Esophagus (tissue), 2 donors: Measurements from ENCODE around the gene KLHL17. TPM values are rescaled to one million over a fixed set of nuclear protein-coding genes. Genes with fewer than 3 reads are reported as not detected.

Experiments
- H3K27ac ChIP-seq, 2 donors: one replicate each; pipeline ENCODE4 v1.5.1; 2013; ENCODE audit warnings: low read depth in 2 of 2, mild to moderate bottlenecking in 2 of 2, inconsistent platforms in 1 of 2, low read length in 1 of 2, moderate library complexity in 1 of 2
- H3K27me3 ChIP-seq, 2 donors: one replicate each; pipeline ENCODE4 v1.6.1; 2013; ENCODE audit warnings: low read length in 2 of 2, control low read depth in 1 of 2, mild to moderate bottlenecking in 1 of 2; ENCODE audit not compliant: insufficient read depth in 2 of 2, control insufficient read depth in 1 of 2
- H3K36me3 ChIP-seq, 2 donors: one replicate each; pipeline ENCODE4 v1.6.1; 2013; ENCODE audit warnings: low read length in 1 of 2; ENCODE audit not compliant: control insufficient read depth in 2 of 2, insufficient read depth in 2 of 2
- H3K4me1 ChIP-seq, 2 donors: one replicate each; pipeline ENCODE4 v1.6.1; 2013; ENCODE audit warnings: low read length in 1 of 2; ENCODE audit not compliant: control insufficient read depth in 2 of 2, insufficient read depth in 2 of 2
- H3K4me3 ChIP-seq, 2 donors: one replicate each; pipeline ENCODE4 v1.5.1; 2013; ENCODE audit warnings: low read length in 2 of 2, mild to moderate bottlenecking in 2 of 2, low read depth in 1 of 2, moderate library complexity in 1 of 2
- H3K9me3 ChIP-seq, 2 donors: one replicate each; pipeline ENCODE4 v1.6.1; 2013; ENCODE audit warnings: mild to moderate bottlenecking in 2 of 2, low read depth in 1 of 2, low read length in 1 of 2, moderate library complexity in 1 of 2; ENCODE audit not compliant: control insufficient read depth in 2 of 2, insufficient read depth in 1 of 2
- WGBS, 2 donors: extraction: QIAGEN DNeasy Blood & Tissue Kit; methylation state at CpG; one replicate each; pipeline ENCODE4 v1.1.7; 2013; 5-methylcytosine and 5-hydroxymethylcytosine counted together
- polyA plus RNA-seq, 2 donors: library from polyadenylated mRNA; stranded (reverse); fragments of 200-250 nt; gene quantifications; one replicate each; pipeline ENCODE4 v1.2.3, GENCODE V29; 2013
- donor health status: healthy with polysubstance abuse.
- donor health status: Bipolar disorder and iron deficiency.

Gene KLHL17
- polyA plus RNA-seq, 2 donors = 11.9 to 21.8 TPM

DNA sequence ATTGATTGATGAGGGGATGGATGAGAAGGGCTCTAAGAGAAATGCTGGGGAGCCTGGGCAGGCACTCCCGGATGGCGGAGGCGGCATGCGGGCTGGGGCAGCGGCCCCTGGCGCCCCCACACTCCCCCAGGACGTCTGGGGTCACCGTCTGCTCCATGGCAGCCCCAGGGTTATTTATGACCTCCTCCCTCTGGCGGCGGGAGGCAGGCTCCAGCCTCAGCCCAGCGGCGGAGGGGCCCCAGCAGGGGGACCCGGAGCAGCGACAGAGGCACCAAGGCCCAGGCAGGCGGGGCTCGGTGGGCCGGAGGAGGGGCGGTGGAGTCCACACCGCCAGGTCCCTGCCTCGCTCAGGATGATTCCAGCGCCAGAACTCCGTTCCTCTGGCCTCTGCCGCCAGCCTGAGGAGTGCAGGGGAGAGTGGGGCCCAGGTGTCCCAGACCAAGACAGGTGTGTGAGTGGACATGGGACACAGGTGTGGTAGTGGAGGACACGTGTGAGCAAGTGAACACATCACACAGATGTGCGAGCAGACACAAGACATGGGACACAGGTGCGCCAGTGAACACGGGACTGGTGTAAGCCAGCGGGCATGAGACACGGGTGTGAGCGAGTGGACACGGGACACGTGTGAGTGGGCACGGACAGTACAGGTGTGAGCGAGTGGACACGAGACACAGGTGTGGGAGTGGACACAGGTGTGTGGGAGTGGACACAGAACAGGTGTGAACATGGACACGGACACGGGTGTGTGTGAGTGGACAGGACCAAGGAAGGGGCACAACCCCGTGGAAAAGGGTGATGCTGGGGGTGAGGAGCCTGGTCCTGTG lies 39.2 kb upstream of the KLHL17 start:
- Histone ChIP-seq H3K36me3 (no peaks in the 10 kb centered on the region), H3K4me3 (peak overlapping the region in 1 of 2 donors; percentile 11), H3K27ac (no peak overlapping the region), H3K4me1 (peaks cover 16 to 31% of the 10 kb centered on the region in 2 donors), H3K9me3 (peaks cover 0 to 3% of the 10 kb centered on the region in 2 donors), H3K27me3 (peaks cover 0 to 39% of the 10 kb centered on the region in 2 donors)
- 18 to 20% methylated on average over 38 of the region's 38 CpGs for WGBS, 2 donors

DNA sequence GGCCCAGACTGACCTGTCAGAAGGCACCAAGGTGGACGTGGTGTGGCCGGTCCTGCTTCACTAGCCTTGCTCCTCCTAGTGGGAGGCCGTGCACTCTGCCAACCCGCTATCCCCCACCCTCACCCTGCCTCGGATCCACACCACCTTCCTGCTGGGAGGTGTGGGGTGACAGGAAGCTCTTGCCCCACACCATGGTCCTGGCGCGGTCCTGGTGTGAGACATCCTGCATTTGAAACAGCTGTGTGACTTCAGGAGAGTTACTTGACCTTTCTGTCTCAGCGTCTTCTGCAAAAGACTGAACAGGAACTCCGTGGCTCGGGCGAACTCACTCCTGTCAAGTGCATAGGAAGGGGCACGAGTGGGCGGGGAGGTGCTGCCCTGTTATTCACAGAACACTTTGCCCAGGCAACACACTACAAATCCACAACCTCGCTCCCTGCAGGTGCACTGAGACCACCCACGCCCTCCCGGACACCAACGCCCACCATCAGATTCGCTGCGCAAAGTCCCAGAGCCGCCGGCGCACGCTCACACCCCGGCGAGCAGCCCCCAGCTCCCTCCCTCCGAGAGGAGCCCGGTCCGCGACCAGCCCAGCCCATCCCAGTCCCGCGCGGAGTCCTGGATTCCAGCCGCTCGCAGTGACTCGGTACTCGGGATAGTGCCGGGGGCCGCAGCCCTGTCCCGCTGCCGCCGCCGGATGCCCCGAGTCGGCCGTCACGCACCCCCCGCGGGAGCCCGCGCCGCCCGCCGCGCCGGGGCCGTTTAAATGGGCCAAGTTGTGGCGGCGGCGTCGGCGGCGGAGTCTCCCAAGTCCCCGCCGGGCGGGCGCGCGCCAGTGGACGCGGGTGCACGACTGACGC lies 37.0 kb upstream of the KLHL17 start, which contains the start of gene SAMD11:
SAMD11 (plus strand) TSS at position 793 of the 860 bp plus-strand sequence. CDS start 509 bp downstream, outside the sequence.
- Histone ChIP-seq H3K27ac (no peak within 1 kb of the TSS), H3K9me3 (peaks cover 0 to 3% of the 10 kb centered on the region in 2 donors), H3K4me1 (peaks cover 16 to 31% of the 10 kb centered on the region in 2 donors), H3K4me3 (peak within 1 kb of the TSS; percentile 42 to 52), H3K36me3 (no peaks in the 10 kb centered on the region), H3K27me3 (peaks cover 0 to 39% of the 10 kb centered on the region in 2 donors)
- 3 to 4% methylated on average over 72 of the region's 72 CpGs for WGBS, 2 donors

DNA sequence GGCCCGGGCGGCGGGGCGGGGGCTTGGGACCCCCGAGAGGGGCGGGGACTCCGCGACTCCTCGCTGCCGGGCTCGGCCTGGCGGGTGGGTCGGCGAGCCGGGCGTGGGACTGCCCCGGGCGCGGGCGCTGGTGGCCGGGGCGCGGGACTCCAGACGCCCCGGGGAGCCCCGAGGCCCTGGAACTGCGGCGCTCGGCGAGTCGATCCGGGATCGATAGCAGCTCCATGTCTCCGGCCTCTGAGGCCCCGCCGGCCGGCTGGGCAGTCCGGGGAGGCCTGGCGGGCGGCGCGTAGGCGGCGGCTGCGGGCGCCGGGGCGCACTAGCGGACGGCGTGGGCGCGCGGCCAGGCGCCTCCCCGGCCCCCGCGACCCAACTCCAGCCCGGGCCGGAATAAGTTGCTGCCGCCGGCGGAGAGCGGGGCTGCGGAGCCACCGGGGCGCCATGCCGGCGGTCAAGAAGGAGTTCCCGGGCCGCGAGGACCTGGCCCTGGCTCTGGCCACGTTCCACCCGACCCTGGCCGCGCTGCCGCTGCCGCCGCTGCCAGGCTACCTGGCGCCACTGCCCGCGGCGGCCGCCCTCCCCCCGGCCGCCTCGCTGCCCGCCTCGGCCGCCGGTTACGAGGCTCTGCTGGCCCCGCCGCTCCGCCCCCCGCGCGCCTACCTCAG lies 36.3 kb upstream of the KLHL17 start:
- WGBS, 2 donors = 1% methylated on average over 41 to 98 of the region's 98 CpGs
- H3K9me3 ChIP-seq = peaks cover 0 to 3% of the 10 kb centered on the region in 2 donors
- H3K27me3 ChIP-seq = peaks cover 0 to 38% of the 10 kb centered on the region in 2 donors
- H3K36me3 ChIP-seq = no peaks in the 10 kb centered on the region
- H3K27ac ChIP-seq = no peak overlapping the region
- H3K4me1 ChIP-seq = peaks cover 16 to 34% of the 10 kb centered on the region in 2 donors
- peak overlapping the region; percentile 42 to 52 for H3K4me3 ChIP-seq

DNA sequence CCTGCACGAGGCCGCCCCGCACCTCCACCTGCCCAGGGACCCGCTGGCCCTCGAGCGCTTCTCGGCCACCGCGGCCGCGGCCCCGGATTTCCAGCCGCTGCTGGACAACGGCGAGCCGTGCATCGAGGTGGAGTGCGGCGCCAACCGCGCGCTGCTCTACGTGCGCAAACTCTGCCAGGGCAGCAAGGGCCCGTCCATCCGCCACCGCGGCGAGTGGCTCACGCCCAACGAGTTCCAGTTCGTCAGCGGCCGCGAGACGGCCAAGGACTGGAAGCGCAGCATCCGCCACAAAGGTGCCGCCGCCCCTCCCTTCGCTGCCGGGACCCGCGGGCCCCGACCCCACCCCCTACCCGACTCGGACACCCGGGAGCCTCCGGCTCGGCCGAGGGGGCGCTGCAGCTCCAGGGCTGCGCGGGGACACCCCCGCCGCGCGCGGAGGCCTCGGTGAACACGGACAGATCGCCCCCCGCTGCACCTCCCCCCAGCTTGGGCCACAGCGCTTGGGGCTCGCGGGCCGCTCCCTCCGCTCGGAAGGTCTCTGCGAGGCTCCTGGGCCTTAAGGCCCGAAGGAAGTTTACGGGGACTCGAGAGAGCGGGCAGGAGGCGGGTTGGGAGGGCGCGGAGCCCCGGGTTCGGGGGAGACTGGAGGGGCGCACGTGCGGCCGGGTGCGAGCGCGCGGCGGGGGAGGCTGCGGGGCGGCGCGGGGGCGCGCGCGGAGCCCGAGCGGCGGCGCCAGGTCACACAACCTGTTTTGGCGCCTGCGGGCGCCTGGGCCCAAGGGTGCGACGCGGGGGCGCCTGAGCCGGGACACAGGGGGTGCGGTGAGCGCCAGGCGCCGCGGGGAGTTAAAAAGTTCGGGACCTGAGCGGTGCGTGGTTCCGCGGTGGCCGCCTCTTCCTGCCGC lies 35.5 kb upstream of the KLHL17 start:
- no peak overlapping the region for H3K27ac ChIP-seq
- peaks cover 0 to 3% of the 10 kb centered on the region in 2 donors for H3K9me3 ChIP-seq
- H3K36me3 ChIP-seq = no peaks in the 10 kb centered on the region
- H3K4me3 ChIP-seq = peak overlapping the region; percentile 42 to 52
- WGBS, 2 donors = 1% methylated on average over 80 to 119 of the region's 120 CpGs
- peaks cover 16 to 33% of the 10 kb centered on the region in 2 donors for H3K4me1 ChIP-seq
- peaks cover 0 to 34% of the 10 kb centered on the region in 2 donors for H3K27me3 ChIP-seq

DNA sequence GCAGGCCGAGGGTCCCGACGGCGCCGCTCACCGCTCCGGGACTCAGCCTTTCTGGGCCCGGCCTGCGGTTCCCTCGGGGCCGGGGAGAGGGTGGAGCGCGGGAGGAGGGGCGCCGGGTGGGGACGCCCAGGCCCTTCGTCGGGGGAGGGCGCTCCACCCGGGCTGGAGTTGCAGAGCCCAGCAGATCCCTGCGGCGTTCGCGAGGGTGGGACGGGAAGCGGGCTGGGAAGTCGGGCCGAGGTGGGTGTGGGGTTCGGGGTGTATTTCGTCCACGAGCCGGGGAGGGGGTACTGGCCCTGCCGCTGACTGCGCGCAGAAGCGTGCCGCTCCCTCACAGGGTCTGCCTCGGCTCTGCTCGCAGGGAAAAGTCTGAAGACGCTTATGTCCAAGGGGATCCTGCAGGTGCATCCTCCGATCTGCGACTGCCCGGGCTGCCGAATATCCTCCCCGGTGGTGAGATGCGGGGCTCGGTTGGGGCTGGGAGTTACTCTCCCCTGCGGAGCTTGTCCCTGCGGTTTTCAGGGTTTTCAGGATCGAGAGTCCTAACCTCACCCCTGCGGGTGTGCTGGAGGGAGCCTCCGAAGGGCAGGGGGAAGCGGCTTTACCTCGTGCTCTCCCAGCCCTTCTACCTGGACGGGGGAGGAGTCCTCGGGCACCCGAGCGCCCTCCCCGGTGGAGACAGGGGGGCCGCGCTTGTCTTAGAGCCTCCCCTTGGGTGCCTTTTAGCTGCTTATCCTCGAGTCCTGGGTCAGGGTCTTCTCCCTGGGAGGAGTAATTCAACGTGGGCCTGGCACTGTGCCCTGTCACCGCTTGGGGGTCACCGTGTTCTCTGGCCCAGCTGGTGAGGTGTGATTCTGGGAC lies 34.6 kb upstream of the KLHL17 start:
- Histone ChIP-seq H3K4me3 (peak overlapping the region in 1 of 2 donors; percentile 52), H3K9me3 (peaks cover 0 to 3% of the 10 kb centered on the region in 2 donors), H3K36me3 (no peaks in the 10 kb centered on the region), H3K4me1 (peaks cover 10 to 24% of the 10 kb centered on the region in 2 donors), H3K27ac (no peak overlapping the region), H3K27me3 (peaks cover 0 to 30% of the 10 kb centered on the region in 2 donors)
- WGBS, 2 donors = 4 to 5% methylated on average over 55 to 65 of the region's 65 CpGs

DNA sequence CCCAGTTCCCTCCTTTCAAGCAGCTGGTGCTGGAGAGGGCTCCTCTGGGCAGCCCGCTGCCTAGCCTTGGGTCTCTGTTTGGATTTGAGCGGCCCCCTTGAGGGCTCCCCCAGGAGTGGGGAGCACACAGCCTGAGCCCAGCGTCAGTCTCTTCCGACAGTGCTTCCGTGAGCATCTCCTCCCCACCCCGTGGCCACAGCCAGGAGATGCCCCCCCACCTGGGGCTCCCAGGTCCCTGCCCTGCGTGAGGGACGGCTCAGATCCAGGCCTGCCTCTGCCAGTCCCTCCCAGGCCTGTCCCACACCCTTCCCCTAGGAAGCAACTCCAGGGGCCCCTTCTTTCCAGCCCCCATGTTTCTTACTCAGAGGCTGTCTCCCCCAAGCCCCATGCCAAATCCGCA lies 33.1 kb upstream of the KLHL17 start:
- H3K9me3 ChIP-seq = no peaks in the 10 kb centered on the region
- no peaks in the 10 kb centered on the region for H3K36me3 ChIP-seq
- peaks cover 0 to 30% of the 10 kb centered on the region in 2 donors for H3K27me3 ChIP-seq
- WGBS, 2 donors = 38 to 39% methylated on average over 9 of the region's 9 CpGs
- H3K27ac ChIP-seq = no peak overlapping the region
- no peak overlapping the region for H3K4me3 ChIP-seq
- H3K4me1 ChIP-seq = peaks cover 5 to 16% of the 10 kb centered on the region in 2 donors

DNA sequence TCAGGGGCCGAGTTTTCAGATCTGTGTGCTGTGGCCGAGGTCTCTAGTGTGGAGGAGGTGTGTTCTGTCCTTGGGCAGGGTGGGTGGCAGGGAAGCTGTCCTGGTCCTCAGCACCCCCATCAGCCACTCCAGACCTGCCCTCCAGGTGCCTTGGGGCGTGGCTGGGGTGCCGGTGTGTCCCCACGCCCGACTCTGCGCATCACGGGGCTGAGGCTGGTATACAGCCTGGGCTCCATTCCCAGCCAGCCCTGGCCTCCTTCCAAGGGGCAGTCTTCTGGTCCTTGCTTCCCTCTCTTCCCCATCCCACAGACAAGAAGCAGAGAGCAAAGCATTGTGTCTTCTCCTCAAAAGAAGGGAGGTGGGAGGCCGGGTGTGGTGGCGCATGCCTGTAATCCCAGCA lies 32.6 kb upstream of the KLHL17 start:
- no peaks in the 10 kb centered on the region for H3K9me3 ChIP-seq
- peaks cover 5 to 16% of the 10 kb centered on the region in 2 donors for H3K4me1 ChIP-seq
- no peak overlapping the region for H3K27ac ChIP-seq
- no peak overlapping the region for H3K4me3 ChIP-seq
- WGBS, 2 donors = 35 to 48% methylated on average over 8 to 10 of the region's 10 CpGs
- no peaks in the 10 kb centered on the region for H3K36me3 ChIP-seq
- H3K27me3 ChIP-seq = peaks cover 0 to 30% of the 10 kb centered on the region in 2 donors
